ENCODE data around the gene LRRC58.

DNA sequence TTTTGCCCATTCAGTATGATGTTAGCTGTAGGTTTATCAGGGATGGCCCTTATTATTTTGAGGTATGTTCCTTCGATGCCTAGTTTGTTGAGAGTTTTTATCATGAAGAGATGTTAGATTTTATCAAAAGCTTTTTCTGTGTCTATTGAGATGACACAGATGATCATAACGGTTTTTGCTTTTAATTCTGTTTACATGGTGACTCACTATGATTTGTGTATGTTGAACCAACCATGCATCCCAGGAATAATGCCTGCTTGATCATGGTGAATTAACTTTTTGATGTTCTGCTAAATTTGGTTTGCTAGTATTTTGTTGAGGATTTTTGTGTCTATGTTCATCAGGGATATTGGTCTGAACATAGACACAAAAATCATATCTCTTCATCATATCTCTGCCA is 72.4 kb downstream of the LRRC58 start:
- TF ChIP-seq, protein P1, sequence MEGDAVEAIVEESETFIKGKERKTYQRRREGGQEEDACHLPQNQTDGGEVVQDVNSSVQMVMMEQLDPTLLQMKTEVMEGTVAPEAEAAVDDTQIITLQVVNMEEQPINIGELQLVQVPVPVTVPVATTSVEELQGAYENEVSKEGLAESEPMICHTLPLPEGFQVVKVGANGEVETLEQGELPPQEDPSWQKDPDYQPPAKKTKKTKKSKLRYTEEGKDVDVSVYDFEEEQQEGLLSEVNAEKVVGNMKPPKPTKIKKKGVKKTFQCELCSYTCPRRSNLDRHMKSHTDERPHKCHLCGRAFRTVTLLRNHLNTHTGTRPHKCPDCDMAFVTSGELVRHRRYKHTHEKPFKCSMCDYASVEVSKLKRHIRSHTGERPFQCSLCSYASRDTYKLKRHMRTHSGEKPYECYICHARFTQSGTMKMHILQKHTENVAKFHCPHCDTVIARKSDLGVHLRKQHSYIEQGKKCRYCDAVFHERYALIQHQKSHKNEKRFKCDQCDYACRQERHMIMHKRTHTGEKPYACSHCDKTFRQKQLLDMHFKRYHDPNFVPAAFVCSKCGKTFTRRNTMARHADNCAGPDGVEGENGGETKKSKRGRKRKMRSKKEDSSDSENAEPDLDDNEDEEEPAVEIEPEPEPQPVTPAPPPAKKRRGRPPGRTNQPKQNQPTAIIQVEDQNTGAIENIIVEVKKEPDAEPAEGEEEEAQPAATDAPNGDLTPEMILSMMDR (IDR thresholded peaks at IDR 0.05): no peak
- no peak for TF ChIP-seq POLR2A (IDR thresholded peaks at IDR 0.05)
